GM19193 (cell line): ENCODE data around the gene ANKS3.

Experiments used
- POLR2A ChIP-seq: IDR thresholded peaks from 4 replicates; pipeline ENCODE4 v1.6.1; 2011; ENCODE audit not compliant: insufficient read depth, insufficient read length; ENCODE audit errors: extremely low read depth

ANKS3 gene

GRCh38 chr16:4713663-4714501 lies 20.2 kb downstream of the ANKS3 start:
- TF ChIP-seq POLR2A = no peak

GRCh38 chr16:4709481-4709880 lies 24.6 kb downstream of the ANKS3 start:
- no peak for TF ChIP-seq POLR2A

- no peak for TF ChIP-seq POLR2A
Observed at GRCh38 chr16:4706871-4707270, 27.2 kb downstream of the ANKS3 start.

- no peak for TF ChIP-seq POLR2A
Observed at GRCh38 chr16:4704913-4705312, 29.2 kb downstream of the ANKS3 start.

GRCh38 chr16:4704491-4704890 lies 29.6 kb downstream of the ANKS3 start:
- no peak for TF ChIP-seq POLR2A

GRCh38 chr16:4703906-4704305 lies 30.2 kb downstream of the ANKS3 start:
- TF ChIP-seq POLR2A = no peak

GRCh38 chr16:4702466-4702808 lies 31.6 kb downstream of the ANKS3 start:
- TF ChIP-seq POLR2A = no peak

GRCh38 chr16:4701791-4702465 lies 32.1 kb downstream of the ANKS3 start:
- no peak for TF ChIP-seq POLR2A

GRCh38 chr16:4700997-4701743 lies 32.9 kb downstream of the ANKS3 start:
- TF ChIP-seq POLR2A = no peak

GRCh38 chr16:4700380-4700996 lies 33.6 kb downstream of the ANKS3 start:
- TF ChIP-seq POLR2A = no peak

GRCh38 chr16:4699046-4699556 lies 35.0 kb downstream of the ANKS3 start:
- no peak for TF ChIP-seq POLR2A

- TF ChIP-seq POLR2A = no peak
Observed at GRCh38 chr16:4698321-4699045, 35.6 kb downstream of the ANKS3 start.

- TF ChIP-seq POLR2A = no peak
Observed at GRCh38 chr16:4697848-4698291, 36.2 kb downstream of the ANKS3 start.

- TF ChIP-seq POLR2A = no peak
Observed at GRCh38 chr16:4696905-4697847, 36.9 kb downstream of the ANKS3 start.
